MG63 (cell line): ENCODE data around the gene ATF6. TPM values are rescaled to one million over a fixed set of nuclear protein-coding genes. Genes with fewer than 3 reads are reported as not detected.

Experiments used
- DNase-seq: peaks from one replicate; pipeline ENCODE4 v3.0.0-alpha.2; 2020
- H3K27me3 ChIP-seq: fragments of 250-450 bp; sonication (Bioruptor Pico); 2 replicates; pipeline ENCODE4 v1.5.1; 2020; ENCODE audit warnings: mild to moderate bottlenecking, moderate library complexity
- H3K36me3 ChIP-seq: fragments of 250-450 bp; sonication (Bioruptor Pico); 2 replicates; pipeline ENCODE4 v1.5.1; 2020; ENCODE audit warnings: mild to moderate bottlenecking, moderate library complexity
- H3K4me3 ChIP-seq: fragments of 250-450 bp; sonication (Bioruptor Pico); 2 replicates; pipeline ENCODE4 v1.5.1; 2020; ENCODE audit warnings: mild to moderate bottlenecking, moderate library complexity
- H3K9me3 ChIP-seq: fragments of 250-450 bp; sonication (Bioruptor Pico); 2 replicates; pipeline ENCODE4 v1.5.1; 2020; ENCODE audit warnings: mild to moderate bottlenecking, moderate library complexity
- total RNA-seq: library from RNA; depleted of rRNA; stranded (reverse); fragments of >200 nt; shearing (Covaris generic); gene quantifications from 2 replicates; pipeline ENCODE4 v1.2.3, GENCODE V29; 2014; ENCODE audit warnings: low replicate concordance

ATF6 gene
- total RNA-seq, 1 experiment from 2014 or later: 19.4 TPM

- H3K4me3 ChIP-seq: no peak overlapping the region
- H3K36me3 ChIP-seq: no peaks in the 10 kb centered on the region
- DNase-seq: peak; percentile 85
- H3K9me3 ChIP-seq: no peaks in the 10 kb centered on the region
- no peaks in the 10 kb centered on the region for H3K27me3 ChIP-seq
These were observed 208.1 kb downstream of the ATF6 start for GRCh38 chr1:161973924-161974845.

GRCh38 chr1:161978011-161978790 is 212.1 kb downstream of the ATF6 start:
- H3K27me3 ChIP-seq: no peaks in the 10 kb centered on the region

GRCh38 chr1:161981126-161981525 is 215.0 kb downstream of the ATF6 start:
- H3K36me3 ChIP-seq: no peaks in the 10 kb centered on the region
- no peaks in the 10 kb centered on the region for H3K9me3 ChIP-seq
- no peak for DNase-seq
- H3K4me3 ChIP-seq: no peak overlapping the region
- H3K27me3 ChIP-seq: no peaks in the 10 kb centered on the region

More at GRCh38 chr1:161978011-161978790, 212.1 kb downstream of the ATF6 start:
- DNase-seq: no peak
- H3K36me3 ChIP-seq: no peaks in the 10 kb centered on the region
- no peaks in the 10 kb centered on the region for H3K9me3 ChIP-seq
- H3K4me3 ChIP-seq: no peak overlapping the region

- Histone ChIP-seq H3K4me3 (no peak overlapping the region), H3K9me3 (no peaks in the 10 kb centered on the region), H3K36me3 (no peaks in the 10 kb centered on the region), H3K27me3 (no peaks in the 10 kb centered on the region)
- DNase-seq: no peak
These were observed 215.8 kb downstream of the ATF6 start for GRCh38 chr1:161981735-161982506.

GRCh38 chr1:161982507-161982895 is 216.4 kb downstream of the ATF6 start:
- Histone ChIP-seq H3K9me3 (0 out of 2 replicates have a peak, but pooled peaks cover 1% of the 10 kb centered on the region), H3K36me3 (no peaks in the 10 kb centered on the region), H3K27me3 (no peaks in the 10 kb centered on the region), H3K4me3 (no peak overlapping the region)
- no peak for DNase-seq

GRCh38 chr1:161982917-161983316 is 216.8 kb downstream of the ATF6 start:
- H3K36me3 ChIP-seq: no peaks in the 10 kb centered on the region
- H3K27me3 ChIP-seq: no peaks in the 10 kb centered on the region
- 0 out of 2 replicates have a peak, but pooled peaks cover 3% of the 10 kb centered on the region for H3K9me3 ChIP-seq
- no peak for DNase-seq
- H3K4me3 ChIP-seq: no peak overlapping the region

GRCh38 chr1:161983725-161984124 is 217.6 kb downstream of the ATF6 start:
- Histone ChIP-seq H3K27me3 (no peaks in the 10 kb centered on the region), H3K9me3 (0 out of 2 replicates have a peak, but pooled peaks cover 3% of the 10 kb centered on the region), H3K36me3 (no peaks in the 10 kb centered on the region), H3K4me3 (no peak overlapping the region)
- DNase-seq: no peak

GRCh38 chr1:161985301-161985822 is 219.2 kb downstream of the ATF6 start:
- DNase-seq: no peak
- H3K9me3 ChIP-seq: 0 out of 2 replicates have a peak, but pooled peaks cover 3% of the 10 kb centered on the region
- no peaks in the 10 kb centered on the region for H3K27me3 ChIP-seq
- H3K36me3 ChIP-seq: no peaks in the 10 kb centered on the region
- no peak overlapping the region for H3K4me3 ChIP-seq

GRCh38 chr1:161986328-161986727 is 220.2 kb downstream of the ATF6 start:
- no peak overlapping the region for H3K4me3 ChIP-seq
- peak; percentile 98 for DNase-seq
- H3K9me3 ChIP-seq: 0 out of 2 replicates have a peak, but pooled peaks cover 3% of the 10 kb centered on the region
- H3K27me3 ChIP-seq: no peaks in the 10 kb centered on the region
- H3K36me3 ChIP-seq: no peaks in the 10 kb centered on the region

GRCh38 chr1:161987303-161987702 is 221.2 kb downstream of the ATF6 start:
- no peak overlapping the region for H3K4me3 ChIP-seq
- no peaks in the 10 kb centered on the region for H3K27me3 ChIP-seq
- peaks cover 11% of the 10 kb centered on the region for H3K9me3 ChIP-seq
- H3K36me3 ChIP-seq: no peaks in the 10 kb centered on the region; the same call in 1 of the 2 replicates
- peak; percentile 29 for DNase-seq

GRCh38 chr1:161987872-161988271 is 221.8 kb downstream of the ATF6 start:
- H3K9me3 ChIP-seq: peaks cover 11% of the 10 kb centered on the region
- no peaks in the 10 kb centered on the region for H3K27me3 ChIP-seq
- DNase-seq: no peak
- H3K36me3 ChIP-seq: no peaks in the 10 kb centered on the region; the same call in 1 of the 2 replicates
- no peak overlapping the region for H3K4me3 ChIP-seq

- DNase-seq: no peak
- no peaks in the 10 kb centered on the region for H3K27me3 ChIP-seq
- H3K36me3 ChIP-seq: no peaks in the 10 kb centered on the region; the same call in 1 of the 2 replicates
- H3K9me3 ChIP-seq: peaks cover 11% of the 10 kb centered on the region
- no peak overlapping the region for H3K4me3 ChIP-seq
These were observed 222.3 kb downstream of the ATF6 start for GRCh38 chr1:161988413-161988812.

GRCh38 chr1:161989108-161989507 is 223.0 kb downstream of the ATF6 start:
- Histone ChIP-seq H3K9me3 (peaks cover 11% of the 10 kb centered on the region), H3K36me3 (no peaks in the 10 kb centered on the region; the same call in 1 of the 2 replicates), H3K4me3 (no peak overlapping the region), H3K27me3 (no peaks in the 10 kb centered on the region)
- no peak for DNase-seq

- Histone ChIP-seq H3K36me3 (no peaks in the 10 kb centered on the region; the same call in 1 of the 2 replicates), H3K4me3 (no peak overlapping the region), H3K9me3 (peaks cover 11% of the 10 kb centered on the region), H3K27me3 (no peaks in the 10 kb centered on the region)
- DNase-seq: no peak
These were observed 223.7 kb downstream of the ATF6 start for GRCh38 chr1:161989786-161990185.

- no peak for DNase-seq
- Histone ChIP-seq H3K4me3 (no peak overlapping the region), H3K36me3 (no peaks in the 10 kb centered on the region; the same call in 1 of the 2 replicates), H3K27me3 (no peaks in the 10 kb centered on the region), H3K9me3 (peaks cover 7% of the 10 kb centered on the region)
These were observed 227.5 kb downstream of the ATF6 start for GRCh38 chr1:161993576-161993975.

- DNase-seq: no peak
- no peaks in the 10 kb centered on the region; the same call in 1 of the 2 replicates for H3K36me3 ChIP-seq
- H3K9me3 ChIP-seq: peaks cover 7% of the 10 kb centered on the region
- no peaks in the 10 kb centered on the region for H3K27me3 ChIP-seq
- no peak overlapping the region for H3K4me3 ChIP-seq
These were observed 228.1 kb downstream of the ATF6 start for GRCh38 chr1:161994175-161994668.
